Vagina (tissue), 2 donors: ENCODE results near the gene VAMP2.

ENCODE experiments used
- POLR2A ChIP-seq, 2 donors: fragments of 450-650 bp; IDR thresholded peaks; one replicate each; pipeline ENCODE4 v1.6.1; 2017; ENCODE audit warnings: antibody characterized with exemption in 2 of 2, mild to moderate bottlenecking in 2 of 2, moderate library complexity in 2 of 2
- POLR2AphosphoS5 ChIP-seq, 2 donors: sonication (generic); formaldehyde crosslinking; IDR thresholded peaks; one replicate each; pipeline ENCODE4 v1.9.0; 2017; ENCODE audit warnings: antibody characterized with exemption in 2 of 2, mild to moderate bottlenecking in 2 of 2, low read depth in 1 of 2; ENCODE audit not compliant: insufficient read depth in 1 of 2

DNA sequence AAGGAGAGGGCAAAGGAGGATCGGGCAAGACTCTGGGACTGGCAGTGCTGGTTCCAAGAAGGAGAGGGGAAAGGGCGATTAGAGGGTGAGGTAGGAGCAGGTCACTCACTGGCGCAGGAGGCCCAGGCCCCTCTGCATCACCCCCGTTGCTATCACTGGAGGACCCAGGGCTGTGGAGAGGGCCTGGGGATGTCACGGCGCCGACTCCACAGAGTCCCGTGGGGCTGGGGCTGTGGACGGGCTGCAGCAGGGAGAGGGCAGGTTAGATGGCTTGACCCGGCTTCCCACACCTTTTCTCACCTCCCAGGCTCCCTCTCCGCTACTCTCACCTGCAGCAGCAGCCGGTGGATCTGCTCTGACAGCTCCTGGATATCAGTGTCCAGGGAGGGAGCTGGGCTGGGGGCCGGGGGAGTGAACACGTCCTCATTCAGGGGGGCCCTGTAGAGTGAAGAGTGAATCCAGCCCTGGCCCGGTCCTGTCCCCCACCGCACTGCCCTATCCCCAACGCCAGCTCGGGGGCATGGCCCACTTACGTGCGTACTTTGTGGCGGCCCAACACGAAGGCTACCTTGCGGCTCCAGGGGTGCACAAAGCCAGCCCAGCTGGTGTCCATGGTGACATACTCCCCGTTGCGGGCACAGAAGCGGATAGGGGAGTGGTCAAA, 15.5 kb downstream of the VAMP2 start:
- no peak for TF ChIP-seq POLR2AphosphoS5 (IDR thresholded peaks at IDR 0.05; ENCODE audit: insufficient read depth in 1 of 2, low read depth in 1 of 2)
- no peak for TF ChIP-seq POLR2A (IDR thresholded peaks at IDR 0.05)
